ENCODE results near the gene PDE4C.

DNA sequence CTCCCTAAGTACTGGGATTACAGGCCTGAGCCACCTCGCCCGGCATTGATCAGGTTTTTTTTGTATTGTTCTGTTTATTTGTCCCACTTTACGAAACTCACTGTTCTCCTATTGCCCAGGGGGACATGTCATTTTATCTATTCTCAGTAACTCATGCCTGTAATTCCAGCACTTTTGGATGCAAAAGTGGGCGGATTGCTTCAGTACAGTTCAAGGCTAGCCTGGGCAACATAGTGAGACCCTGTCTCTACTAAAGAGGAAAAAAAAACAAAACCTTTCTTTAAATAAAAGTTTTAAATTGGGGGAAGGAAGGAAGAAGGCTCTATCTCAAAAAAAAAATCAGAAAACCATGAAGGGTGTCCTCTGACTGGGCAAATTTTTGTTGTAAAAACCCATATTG lies 36.0 kb downstream of the PDE4C start:
- TF ChIP-seq CTCF (IDR thresholded peaks at IDR 0.05), result no peak
- TF ChIP-seq EZH2phosphoT487 (IDR thresholded peaks at IDR 0.05), result no peak
- TF ChIP-seq EZH2 (IDR thresholded peaks at IDR 0.05), result no peak
